Stimulated activated CD4-positive, alpha-beta T cell treated with anti-CD3 and anti-CD28 coated beads, Interleukin-15, amount 100 ng/mL, for 48 hours (primary cell): ENCODE data around the gene LDB1.

Source experiments
- DNase-seq, 2 donors: peaks; one replicate each; pipeline ENCODE4 v3.0.0-alpha.2; 2020; ENCODE audit warnings: low read depth in 2 of 2

Gene LDB1, protein sequence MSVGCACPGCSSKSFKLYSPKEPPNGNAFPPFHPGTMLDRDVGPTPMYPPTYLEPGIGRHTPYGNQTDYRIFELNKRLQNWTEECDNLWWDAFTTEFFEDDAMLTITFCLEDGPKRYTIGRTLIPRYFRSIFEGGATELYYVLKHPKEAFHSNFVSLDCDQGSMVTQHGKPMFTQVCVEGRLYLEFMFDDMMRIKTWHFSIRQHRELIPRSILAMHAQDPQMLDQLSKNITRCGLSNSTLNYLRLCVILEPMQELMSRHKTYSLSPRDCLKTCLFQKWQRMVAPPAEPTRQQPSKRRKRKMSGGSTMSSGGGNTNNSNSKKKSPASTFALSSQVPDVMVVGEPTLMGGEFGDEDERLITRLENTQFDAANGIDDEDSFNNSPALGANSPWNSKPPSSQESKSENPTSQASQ

GRCh38 chr10:102120142-102120990 is at the start of gene LDB1:
Gene LDB1, minus strand, starts transcription at chr10:102120368. Its CDS starts 258 bp downstream, at chr10:102120110.
- no peak for DNase-seq

GRCh38 chr10:102167861-102168260 is 47.7 kb upstream of the LDB1 start:
- no peak for DNase-seq

DNA sequence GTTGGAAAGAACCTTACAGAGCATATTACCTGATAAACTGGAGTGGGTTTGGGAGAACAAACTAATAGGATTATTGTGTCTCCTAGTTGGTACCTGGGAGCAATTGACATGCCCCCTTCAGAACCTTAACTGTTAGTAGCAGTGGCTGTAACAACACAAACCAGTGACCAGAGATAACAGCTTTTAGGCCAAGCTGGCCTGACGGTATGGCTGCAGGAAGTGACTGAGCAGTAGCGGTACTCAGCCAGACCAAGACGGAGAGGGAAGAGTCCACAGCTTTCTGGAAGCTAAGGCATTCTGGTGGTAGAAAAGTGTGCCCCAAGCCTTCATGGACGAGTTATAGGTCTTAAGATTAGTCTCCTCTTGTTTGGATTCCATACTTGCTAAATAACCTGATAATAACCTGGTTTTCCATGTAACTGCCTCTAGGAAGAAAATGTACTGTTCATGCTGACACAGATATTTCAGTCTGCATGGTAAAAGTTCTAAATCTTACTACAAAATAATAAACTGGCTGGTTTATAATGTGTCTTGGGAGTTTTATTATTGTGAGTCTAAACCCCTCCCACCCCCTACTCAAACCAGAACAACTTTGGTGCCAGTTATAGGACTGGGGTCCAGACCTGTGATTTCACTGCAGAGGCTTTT is 43.3 kb upstream of the LDB1 start:
- DNase-seq = no peak

DNA sequence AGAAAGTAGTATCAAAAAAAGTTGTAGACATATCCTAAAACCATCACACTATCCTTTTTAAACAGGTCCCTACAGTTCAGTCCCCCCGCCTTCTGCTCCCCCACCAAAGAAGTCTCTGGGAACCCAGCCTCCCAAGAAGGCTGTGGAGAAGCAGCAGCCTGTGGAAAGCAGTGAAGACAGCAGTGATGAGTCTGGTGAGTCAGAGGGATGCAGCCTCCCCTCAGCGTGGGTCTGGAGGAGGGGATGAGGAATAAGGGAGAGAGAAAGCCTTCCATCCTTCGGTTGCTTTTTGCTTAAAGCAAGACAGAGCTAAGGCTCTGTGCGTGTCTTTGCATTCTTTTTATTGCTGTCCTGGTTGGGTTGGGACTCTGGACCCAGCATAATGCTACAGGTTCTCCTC is 39.7 kb upstream of the LDB1 start:
- DNase-seq = no peak

- DNase-seq = no peak
Observed at GRCh38 chr10:102159051-102159597, 39.0 kb upstream of the LDB1 start.

DNA sequence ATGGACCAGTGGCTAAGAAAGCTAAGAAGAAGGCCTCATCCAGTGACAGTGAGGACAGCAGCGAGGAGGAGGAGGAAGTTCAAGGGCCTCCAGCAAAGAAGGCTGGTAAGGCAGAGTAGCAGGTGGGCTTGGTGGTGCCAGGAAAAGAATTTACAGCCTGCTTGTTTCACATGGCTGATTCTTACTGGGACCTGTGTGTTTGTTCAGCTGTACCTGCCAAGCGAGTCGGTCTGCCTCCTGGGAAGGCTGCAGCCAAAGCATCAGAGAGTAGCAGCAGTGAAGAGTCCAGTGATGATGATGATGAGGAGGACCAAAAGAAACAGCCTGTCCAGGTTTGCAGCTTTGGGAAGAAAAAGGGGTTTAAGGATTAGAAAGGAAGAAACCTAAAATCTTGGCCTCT is 37.1 kb upstream of the LDB1 start:
- no peak for DNase-seq

DNA sequence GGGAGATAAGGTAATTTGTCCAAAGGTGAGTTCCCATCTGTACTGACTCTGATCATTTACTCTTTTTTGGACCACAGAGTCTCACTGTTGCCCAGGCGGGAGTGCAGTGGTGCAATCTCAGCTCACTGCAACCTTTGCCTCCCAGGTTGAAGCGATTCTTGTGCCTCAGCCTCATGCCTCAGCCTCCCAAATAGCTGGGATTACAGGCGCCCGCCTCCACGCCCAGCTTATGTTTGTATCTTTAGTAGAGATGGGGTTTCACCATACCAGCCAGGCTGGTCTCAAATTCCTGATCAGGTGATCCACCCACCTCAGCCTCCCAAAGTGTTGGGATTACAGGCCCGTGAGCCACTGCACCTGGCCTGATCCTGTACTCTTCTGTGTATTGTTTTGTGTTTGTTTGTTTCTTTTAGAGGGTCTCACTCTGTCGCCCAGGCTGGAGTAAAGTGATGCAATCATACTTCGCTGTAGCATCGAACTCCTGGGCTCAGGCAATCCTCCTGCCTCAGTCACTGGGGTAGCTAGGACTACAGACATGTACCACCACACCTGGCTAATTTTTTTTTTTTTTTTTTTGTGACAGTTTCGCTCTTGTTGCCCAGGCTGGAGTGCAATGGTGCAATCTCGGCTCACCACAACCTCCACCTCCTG is 34.4 kb upstream of the LDB1 start:
- DNase-seq = no peak

DNA sequence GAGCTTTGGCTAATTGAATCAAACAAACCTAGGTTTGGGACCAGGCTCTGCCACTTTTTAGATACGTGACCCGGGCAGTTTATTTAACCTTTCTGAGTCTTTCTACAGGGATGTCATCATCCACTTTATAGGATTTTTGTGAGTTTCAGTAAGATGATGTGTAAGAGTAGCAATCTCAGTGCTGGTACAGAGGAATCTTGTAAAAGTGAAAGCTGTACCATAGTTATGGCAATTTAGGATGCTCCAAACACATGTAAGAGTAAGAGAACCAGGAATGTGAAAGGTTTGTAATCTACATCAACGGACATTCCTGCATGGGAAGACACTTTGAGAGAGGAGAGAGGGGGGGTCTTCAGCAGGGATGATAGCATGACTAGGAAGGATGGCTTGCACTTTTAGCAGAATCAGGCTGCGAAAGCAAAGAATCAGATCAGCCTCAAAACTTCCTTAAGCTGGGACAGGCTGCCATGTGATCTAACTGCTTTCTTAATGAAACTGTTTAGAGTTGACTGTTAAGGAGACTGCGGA is 33.0 kb upstream of the LDB1 start:
- DNase-seq = no peak

- peak; percentile 33 for DNase-seq
Observed at GRCh38 chr10:102152545-102152890, 32.4 kb upstream of the LDB1 start.

DNA sequence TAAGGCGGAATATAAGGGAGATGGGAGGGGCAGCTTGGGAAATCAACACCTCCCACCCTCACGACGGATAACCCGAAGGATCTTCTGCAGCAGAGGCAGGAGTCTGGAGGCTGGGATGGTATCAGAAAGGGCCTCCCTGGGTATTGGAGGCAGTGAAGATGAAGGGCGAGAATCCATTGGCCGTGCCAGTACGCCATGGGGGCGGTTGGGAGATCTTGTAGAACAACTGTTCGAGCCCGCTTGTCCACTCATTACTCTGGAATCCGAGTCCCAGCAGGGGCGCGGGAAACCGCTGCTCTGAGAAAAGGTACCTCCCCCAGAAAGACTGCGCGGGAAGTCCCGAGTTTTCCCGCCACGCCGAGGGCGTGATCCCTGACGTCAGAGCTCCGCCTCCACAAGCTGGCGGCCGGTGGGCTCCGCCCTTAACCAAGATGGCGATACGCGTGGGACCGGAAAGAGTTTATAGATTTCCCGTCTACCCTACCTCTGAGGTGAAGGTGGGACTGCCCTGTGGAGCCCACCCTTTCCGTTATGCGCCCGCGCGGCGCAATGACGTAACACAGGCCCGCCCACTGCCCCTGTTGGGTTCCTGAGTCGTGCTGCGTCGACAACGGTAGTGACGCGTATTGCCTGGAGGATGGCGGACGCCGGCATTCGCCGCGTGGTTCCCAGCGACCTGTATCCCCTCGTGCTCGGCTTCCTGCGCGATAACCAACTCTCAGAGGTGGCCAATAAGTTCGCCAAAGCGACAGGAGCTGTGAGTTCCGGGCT is 31.8 kb upstream of the LDB1 start, which contains the start of gene NOLC1:
NOLC1 (plus strand) TSS at position 616 of the 771 bp plus-strand sequence; CDS start at position 638, 22 bp downstream.
- peak; percentile 99 to 100 for DNase-seq

DNA sequence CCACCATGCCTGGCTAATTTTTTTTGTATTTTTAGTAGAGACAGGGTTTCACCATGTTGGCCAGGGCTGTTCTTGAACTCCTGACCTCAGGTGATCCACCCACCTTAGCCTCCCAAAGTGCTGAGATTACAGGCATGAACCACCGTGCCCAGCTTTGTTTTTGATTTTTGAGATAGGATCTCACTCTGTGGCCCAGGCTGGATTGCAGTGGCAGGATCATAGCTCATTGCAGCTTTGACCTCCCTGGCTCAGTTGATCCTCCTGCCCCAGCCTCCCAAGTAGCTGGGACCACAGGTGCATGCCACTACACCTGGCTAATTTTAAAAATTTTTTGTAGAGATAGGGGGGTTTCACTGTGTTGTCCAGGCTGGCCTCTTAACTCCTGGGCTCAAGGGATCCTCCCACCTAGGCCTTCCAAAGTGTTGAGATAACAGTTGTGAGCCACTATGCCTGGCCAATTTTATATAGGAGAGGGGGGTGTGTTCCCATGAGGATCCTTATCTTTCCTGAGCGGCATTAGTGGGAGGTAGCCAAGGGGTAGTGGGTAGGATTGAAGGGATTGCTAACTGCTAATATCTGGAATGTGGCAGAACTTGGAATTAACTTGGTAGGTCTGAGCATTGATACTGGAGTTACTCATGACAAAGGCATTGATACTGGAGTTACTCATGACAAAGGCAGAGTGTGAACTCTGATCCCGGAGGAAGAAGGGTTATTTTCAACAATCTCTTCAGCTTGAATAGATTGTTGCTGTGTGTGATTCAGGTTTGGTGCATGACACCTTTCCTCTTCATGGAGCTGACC is 31.0 kb upstream of the LDB1 start:
- DNase-seq = no peak

DNA sequence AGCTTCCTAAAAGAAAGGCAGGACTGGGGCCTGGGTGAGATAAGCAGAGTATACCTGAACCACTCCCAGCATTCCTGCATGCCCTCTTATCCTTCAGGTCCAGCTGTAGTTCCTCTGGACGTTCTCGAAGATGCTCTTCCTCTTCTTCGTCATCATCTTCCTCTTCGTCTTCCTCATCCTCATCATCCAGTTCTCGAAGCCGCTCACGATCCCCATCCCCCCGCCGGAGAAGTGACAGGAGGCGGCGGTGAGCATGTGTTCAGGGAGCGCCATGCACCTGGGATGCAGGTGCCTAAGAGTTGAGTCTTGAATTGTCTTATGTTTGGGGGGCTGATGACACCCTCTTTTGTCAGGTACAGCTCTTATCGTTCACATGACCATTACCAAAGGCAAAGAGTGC is 28.1 kb upstream of the LDB1 start:
- DNase-seq = no peak

- no peak for DNase-seq
Observed at GRCh38 chr10:102147561-102147960, 27.4 kb upstream of the LDB1 start.

GRCh38 chr10:102146971-102147428 is 26.8 kb upstream of the LDB1 start:
- no peak for DNase-seq

GRCh38 chr10:102141583-102142107 is 21.5 kb upstream of the LDB1 start:
- no peak for DNase-seq

- no peak for DNase-seq
Observed at GRCh38 chr10:102140913-102141540, 20.9 kb upstream of the LDB1 start.

GRCh38 chr10:102140218-102140617 is 20.1 kb upstream of the LDB1 start:
- DNase-seq = no peak

DNA sequence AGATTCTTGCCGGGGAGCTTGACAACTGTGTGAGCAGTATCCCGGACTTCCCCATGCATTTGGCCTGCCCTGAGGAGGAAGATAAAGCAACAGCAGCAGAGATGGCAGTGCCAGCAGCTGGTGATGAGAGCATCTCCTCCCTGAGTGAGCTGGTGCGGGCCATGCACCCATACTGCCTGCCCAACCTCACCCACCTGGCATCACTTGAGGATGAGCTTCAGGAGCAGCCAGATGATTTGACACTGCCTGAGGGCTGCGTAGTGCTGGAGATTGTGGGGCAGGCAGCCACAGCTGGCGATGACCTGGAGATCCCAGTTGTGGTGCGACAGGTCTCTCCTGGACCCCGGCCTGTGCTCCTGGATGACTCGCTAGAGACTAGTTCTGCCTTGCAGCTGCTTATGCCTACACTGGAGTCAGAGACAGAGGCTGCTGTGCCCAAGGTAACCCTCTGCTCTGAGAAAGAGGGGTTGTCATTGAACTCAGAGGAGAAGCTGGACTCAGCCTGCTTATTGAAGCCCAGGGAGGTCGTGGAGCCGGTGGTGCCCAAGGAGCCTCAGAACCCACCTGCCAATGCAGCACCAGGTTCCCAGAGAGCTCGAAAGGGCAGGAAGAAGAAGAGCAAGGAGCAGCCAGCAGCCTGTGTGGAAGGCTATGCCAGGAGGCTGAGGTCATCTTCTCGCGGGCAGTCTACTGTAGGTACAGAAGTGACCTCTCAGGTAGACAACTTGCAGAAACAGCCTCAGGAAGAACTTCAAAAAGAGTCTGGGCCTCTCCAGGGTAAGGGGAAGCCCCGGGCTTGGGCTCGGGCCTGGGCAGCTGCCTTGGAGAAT is 19.3 kb upstream of the LDB1 start:
- DNase-seq = no peak
